Cardiac septum (tissue), 1 donor: ENCODE results near the gene ZAP70. TPM values are rescaled to one million over a fixed set of nuclear protein-coding genes. Genes with fewer than 3 reads are reported as not detected.

ENCODE experiments used
- DNase-seq: peaks from one replicate; pipeline ENCODE4 v3.0.0-alpha.2; 2020; ENCODE audit warnings: low spot score
- intact Hi-C: fragments of 100-400 bp; cut with DNase I; formaldehyde crosslinking; loops from one replicate; pipeline ENCODE4 v1.14.0; 2022
- total RNA-seq: library from RNA; stranded (reverse); fragmentation: NEBNext Ultra II Directional; extraction: Animal tissue kit (Norgen Biotek cat#: 25700); gene quantifications from one replicate; pipeline ENCODE4 v1.2.1, GENCODE V29; 2021
- donor health status: DM: no; HTN: no; CAD: no.

Gene ZAP70
- total RNA-seq, 1 donor from 2014 or later, result 1.2 TPM

- intact Hi-C loops, result no loop called here
Observed at GRCh38 chr2:97741251-97741650, 27.9 kb downstream of the ZAP70 start.

GRCh38 chr2:97741686-97742085 lies 28.3 kb downstream of the ZAP70 start:
- intact Hi-C loops, result no loop called here
- no peak for DNase-seq

More at GRCh38 chr2:97741251-97741650, 27.9 kb downstream of the ZAP70 start:
- DNase-seq, result peak; percentile 66

GRCh38 chr2:97742381-97742847 lies 29.0 kb downstream of the ZAP70 start:
- intact Hi-C loops, result no loop called here
- DNase-seq, result peak; percentile 44

- intact Hi-C loops, result no loop called here
Observed at GRCh38 chr2:97743913-97744312, 30.5 kb downstream of the ZAP70 start.

GRCh38 chr2:97745474-97746174 lies 32.2 kb downstream of the ZAP70 start:
- intact Hi-C loops, result no loop called here
- peak; percentile 41 for DNase-seq

More at GRCh38 chr2:97743913-97744312, 30.5 kb downstream of the ZAP70 start:
- DNase-seq, result peak; percentile 66

GRCh38 chr2:97747285-97747684 lies 33.9 kb downstream of the ZAP70 start:
- intact Hi-C loops, result no loop called here
- DNase-seq, result no peak

GRCh38 chr2:97747716-97748115 lies 34.3 kb downstream of the ZAP70 start:
- DNase-seq, result no peak
- intact Hi-C loops, result loop anchor here (1.0 kb wide), 1 partner anchor 37 kb away; no protein-coding TSS in a partner anchor

- no peak for DNase-seq
- intact Hi-C loops, result no loop called here
Observed at GRCh38 chr2:97749581-97749980, 36.2 kb downstream of the ZAP70 start.

- intact Hi-C loops, result no loop called here
- no peak for DNase-seq
Observed at GRCh38 chr2:97750017-97750416, 36.6 kb downstream of the ZAP70 start.

GRCh38 chr2:97751752-97752151 lies 38.4 kb downstream of the ZAP70 start:
- no peak for DNase-seq
- intact Hi-C loops, result no loop called here

- intact Hi-C loops, result no loop called here
- DNase-seq, result no peak
Observed at GRCh38 chr2:97752342-97753334, 39.3 kb downstream of the ZAP70 start.

GRCh38 chr2:97754690-97755346 lies 41.4 kb downstream of the ZAP70 start:
- intact Hi-C loops, result no loop called here
- DNase-seq, result no peak

- intact Hi-C loops, result no loop called here
- DNase-seq, result no peak
Observed at GRCh38 chr2:97755491-97755890, 42.1 kb downstream of the ZAP70 start.

GRCh38 chr2:97757062-97757461 lies 43.7 kb downstream of the ZAP70 start:
- DNase-seq, result no peak
- intact Hi-C loops, result no loop called here

- intact Hi-C loops, result no loop called here
- DNase-seq, result no peak
Observed at GRCh38 chr2:97758131-97758705, 44.8 kb downstream of the ZAP70 start.

GRCh38 chr2:97759727-97760407 lies 46.5 kb downstream of the ZAP70 start:
- DNase-seq, result no peak
- intact Hi-C loops, result no loop called here

GRCh38 chr2:97760480-97761049 lies 47.2 kb downstream of the ZAP70 start:
- intact Hi-C loops, result no loop called here
- no peak for DNase-seq

- DNase-seq, result no peak
- intact Hi-C loops, result no loop called here
Observed at GRCh38 chr2:97761192-97761591, 47.8 kb downstream of the ZAP70 start.
